Measurements from ENCODE around the gene CES4A.
"Not testable (repeated sequence)": the region's sequence is repeated elsewhere in the genome, so short reads cannot be mapped to it uniquely, and the experiment has no call there.

- TF ChIP-seq, protein P1, sequence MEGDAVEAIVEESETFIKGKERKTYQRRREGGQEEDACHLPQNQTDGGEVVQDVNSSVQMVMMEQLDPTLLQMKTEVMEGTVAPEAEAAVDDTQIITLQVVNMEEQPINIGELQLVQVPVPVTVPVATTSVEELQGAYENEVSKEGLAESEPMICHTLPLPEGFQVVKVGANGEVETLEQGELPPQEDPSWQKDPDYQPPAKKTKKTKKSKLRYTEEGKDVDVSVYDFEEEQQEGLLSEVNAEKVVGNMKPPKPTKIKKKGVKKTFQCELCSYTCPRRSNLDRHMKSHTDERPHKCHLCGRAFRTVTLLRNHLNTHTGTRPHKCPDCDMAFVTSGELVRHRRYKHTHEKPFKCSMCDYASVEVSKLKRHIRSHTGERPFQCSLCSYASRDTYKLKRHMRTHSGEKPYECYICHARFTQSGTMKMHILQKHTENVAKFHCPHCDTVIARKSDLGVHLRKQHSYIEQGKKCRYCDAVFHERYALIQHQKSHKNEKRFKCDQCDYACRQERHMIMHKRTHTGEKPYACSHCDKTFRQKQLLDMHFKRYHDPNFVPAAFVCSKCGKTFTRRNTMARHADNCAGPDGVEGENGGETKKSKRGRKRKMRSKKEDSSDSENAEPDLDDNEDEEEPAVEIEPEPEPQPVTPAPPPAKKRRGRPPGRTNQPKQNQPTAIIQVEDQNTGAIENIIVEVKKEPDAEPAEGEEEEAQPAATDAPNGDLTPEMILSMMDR (IDR thresholded peaks at IDR 0.05; ENCODE audit: poor library complexity) = not testable (repeated sequence)
- TF ChIP-seq EZH2phosphoT487 (IDR thresholded peaks at IDR 0.05; ENCODE audit: low read depth, severe bottlenecking, unreplicated experiment); EZH2 (IDR thresholded peaks at IDR 0.05; ENCODE audit: borderline replicate concordance): not testable (repeated sequence)
Observed at GRCh38 chr16:66955363-66956153, 32.8 kb upstream of the CES4A start.
